ENCODE measurements around the gene GDF9.

DNA sequence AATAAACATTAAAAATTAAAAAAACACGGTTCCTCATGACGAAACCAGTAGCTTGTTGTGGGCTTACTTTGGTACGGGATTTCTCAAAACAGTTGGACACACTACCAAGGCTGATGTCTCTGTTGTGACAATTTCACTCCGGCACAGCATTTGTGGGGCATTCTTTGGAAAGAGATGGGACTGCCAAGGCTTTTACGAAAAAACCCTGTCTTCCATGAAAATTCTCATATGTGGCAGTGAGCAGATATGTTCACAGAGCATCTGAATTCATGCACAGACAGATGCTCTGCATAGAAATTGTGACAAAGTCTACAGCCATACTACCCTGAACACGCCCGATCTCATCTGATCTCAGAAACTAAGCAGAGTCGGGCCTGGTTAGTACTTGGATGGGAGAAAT is 18.0 kb downstream of the GDF9 start:
- TF ChIP-seq, protein P1, sequence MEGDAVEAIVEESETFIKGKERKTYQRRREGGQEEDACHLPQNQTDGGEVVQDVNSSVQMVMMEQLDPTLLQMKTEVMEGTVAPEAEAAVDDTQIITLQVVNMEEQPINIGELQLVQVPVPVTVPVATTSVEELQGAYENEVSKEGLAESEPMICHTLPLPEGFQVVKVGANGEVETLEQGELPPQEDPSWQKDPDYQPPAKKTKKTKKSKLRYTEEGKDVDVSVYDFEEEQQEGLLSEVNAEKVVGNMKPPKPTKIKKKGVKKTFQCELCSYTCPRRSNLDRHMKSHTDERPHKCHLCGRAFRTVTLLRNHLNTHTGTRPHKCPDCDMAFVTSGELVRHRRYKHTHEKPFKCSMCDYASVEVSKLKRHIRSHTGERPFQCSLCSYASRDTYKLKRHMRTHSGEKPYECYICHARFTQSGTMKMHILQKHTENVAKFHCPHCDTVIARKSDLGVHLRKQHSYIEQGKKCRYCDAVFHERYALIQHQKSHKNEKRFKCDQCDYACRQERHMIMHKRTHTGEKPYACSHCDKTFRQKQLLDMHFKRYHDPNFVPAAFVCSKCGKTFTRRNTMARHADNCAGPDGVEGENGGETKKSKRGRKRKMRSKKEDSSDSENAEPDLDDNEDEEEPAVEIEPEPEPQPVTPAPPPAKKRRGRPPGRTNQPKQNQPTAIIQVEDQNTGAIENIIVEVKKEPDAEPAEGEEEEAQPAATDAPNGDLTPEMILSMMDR (conservative IDR thresholded peaks at IDR 0.05) = no peak
- TF ChIP-seq ZFX (IDR thresholded peaks at IDR 0.05) = no peak

Measured in C4-2B (cell line).